GM12874 (cell line): Measurements from ENCODE around the gene SYNGAP1.

ENCODE experiments used
- CTCF ChIP-seq: IDR thresholded peaks from 2 replicates; pipeline ENCODE4 v1.5.1; 2011; ENCODE audit warnings: low read depth, mild to moderate bottlenecking, control low read depth, low read length, moderate library complexity; ENCODE audit not compliant: insufficient read depth

SYNGAP1 gene

GRCh38 chr6:33419580-33420490 is at the start of gene SYNGAP1:
Gene SYNGAP1 (plus strand): TSS chr6:33420065. CDS start chr6:33420265, 200 bp downstream.
- TF ChIP-seq CTCF = no peak

- TF ChIP-seq CTCF = no peak
These were observed 47.2 kb upstream of the SYNGAP1 start for GRCh38 chr6:33372526-33373123.

- no peak for TF ChIP-seq CTCF
These were observed 45.6 kb upstream of the SYNGAP1 start for GRCh38 chr6:33373960-33374910.

- no peak for TF ChIP-seq CTCF
These were observed 44.7 kb upstream of the SYNGAP1 start for GRCh38 chr6:33375143-33375671.

- TF ChIP-seq CTCF = no peak
These were observed 42.7 kb upstream of the SYNGAP1 start for GRCh38 chr6:33377171-33377570.

- TF ChIP-seq CTCF = no peak
These were observed 39.4 kb upstream of the SYNGAP1 start for GRCh38 chr6:33380272-33380981.
